ENCODE results near the gene F12.
A peak's percentile ranks its signal among the peaks of the same experiment; 100 is the strongest.

The F12 gene

GRCh38 chr5:177357459-177358351 is 51.7 kb downstream of the F12 start, which contains the start of gene RGS14:
Gene RGS14, plus strand, starts transcription at chr5:177357924. Its CDS starts 101 bp downstream, at chr5:177358025.
- no peak within 1 kb of the TSS for H2AFZ ChIP-seq
- no peak within 1 kb of the TSS for H3K9ac ChIP-seq
- H3K9me3 ChIP-seq (ENCODE audit: control insufficient read depth, low read length): no peaks in the 10 kb centered on the region
- peak within 1 kb of the TSS; percentile 24 for H3K4me3 ChIP-seq (ENCODE audit: low read depth, low read length)
- no peaks in the 10 kb centered on the region for H3K4me1 ChIP-seq
- TF ChIP-seq CTCF (IDR thresholded peaks at IDR 0.05): no peak
- H3K36me3 ChIP-seq (ENCODE audit: control insufficient read depth, insufficient read depth, low read length): no peaks in the 10 kb centered on the region
- H3K27ac ChIP-seq: no peak within 1 kb of the TSS
- H3K4me2 ChIP-seq (ENCODE audit: low read length): no peak within 1 kb of the TSS
- no peaks in the 10 kb centered on the region for H3K27me3 ChIP-seq (ENCODE audit: control insufficient read depth, insufficient read depth, low read length)
- no peaks in the 10 kb centered on the region for H3K79me2 ChIP-seq

- Histone ChIP-seq H3K9ac (no peak overlapping the region), H2AFZ (no peak overlapping the region), H3K4me2 (ENCODE audit: low read length) (no peak overlapping the region), H3K27ac (no peak overlapping the region), H3K4me1 (no peaks in the 10 kb centered on the region), H3K9me3 (ENCODE audit: control insufficient read depth, low read length) (no peaks in the 10 kb centered on the region), H3K27me3 (ENCODE audit: control insufficient read depth, insufficient read depth, low read length) (no peaks in the 10 kb centered on the region), H3K4me3 (ENCODE audit: low read depth, low read length) (no peak overlapping the region), H3K79me2 (no peaks in the 10 kb centered on the region), H3K36me3 (ENCODE audit: control insufficient read depth, insufficient read depth, low read length) (no peaks in the 10 kb centered on the region)
- no peak for TF ChIP-seq CTCF (IDR thresholded peaks at IDR 0.05)
These were observed 52.3 kb downstream of the F12 start for GRCh38 chr5:177357146-177357458.

GRCh38 chr5:177356746-177357145 is 52.6 kb downstream of the F12 start:
- Histone ChIP-seq H3K4me1 (no peaks in the 10 kb centered on the region), H3K27me3 (ENCODE audit: control insufficient read depth, insufficient read depth, low read length) (no peaks in the 10 kb centered on the region), H3K27ac (no peak overlapping the region), H3K9me3 (ENCODE audit: control insufficient read depth, low read length) (no peaks in the 10 kb centered on the region), H3K79me2 (no peaks in the 10 kb centered on the region), H3K4me2 (ENCODE audit: low read length) (no peak overlapping the region), H3K36me3 (ENCODE audit: control insufficient read depth, insufficient read depth, low read length) (no peaks in the 10 kb centered on the region), H3K4me3 (ENCODE audit: low read depth, low read length) (no peak overlapping the region), H2AFZ (no peak overlapping the region), H3K9ac (no peak overlapping the region)
- TF ChIP-seq CTCF (IDR thresholded peaks at IDR 0.05): no peak

GRCh38 chr5:177355868-177356168 is 53.5 kb downstream of the F12 start:
- Histone ChIP-seq H3K9ac (no peak overlapping the region), H3K4me2 (ENCODE audit: low read length) (no peak overlapping the region), H3K27me3 (ENCODE audit: control insufficient read depth, insufficient read depth, low read length) (no peaks in the 10 kb centered on the region), H3K27ac (no peak overlapping the region), H3K4me1 (no peaks in the 10 kb centered on the region), H2AFZ (no peak overlapping the region), H3K36me3 (ENCODE audit: control insufficient read depth, insufficient read depth, low read length) (no peaks in the 10 kb centered on the region), H3K79me2 (peaks cover 4% of the 10 kb centered on the region), H3K4me3 (ENCODE audit: low read depth, low read length) (no peak overlapping the region), H3K9me3 (ENCODE audit: control insufficient read depth, low read length) (no peaks in the 10 kb centered on the region)
- TF ChIP-seq CTCF (IDR thresholded peaks at IDR 0.05): no peak

Data from parathyroid adenoma (tissue), 2 donors.